ENCODE data around the gene MYT1. TPM values are rescaled to one million over a fixed set of nuclear protein-coding genes. Genes with fewer than 3 reads are reported as not detected.

The MYT1 gene
- total and polyA plus RNA-seq, 2 of the 13 experiments (the other 11 are each of a cell fraction or from before 2014, with no cell fraction given), result 0.58 to 2.5 TPM

DNA sequence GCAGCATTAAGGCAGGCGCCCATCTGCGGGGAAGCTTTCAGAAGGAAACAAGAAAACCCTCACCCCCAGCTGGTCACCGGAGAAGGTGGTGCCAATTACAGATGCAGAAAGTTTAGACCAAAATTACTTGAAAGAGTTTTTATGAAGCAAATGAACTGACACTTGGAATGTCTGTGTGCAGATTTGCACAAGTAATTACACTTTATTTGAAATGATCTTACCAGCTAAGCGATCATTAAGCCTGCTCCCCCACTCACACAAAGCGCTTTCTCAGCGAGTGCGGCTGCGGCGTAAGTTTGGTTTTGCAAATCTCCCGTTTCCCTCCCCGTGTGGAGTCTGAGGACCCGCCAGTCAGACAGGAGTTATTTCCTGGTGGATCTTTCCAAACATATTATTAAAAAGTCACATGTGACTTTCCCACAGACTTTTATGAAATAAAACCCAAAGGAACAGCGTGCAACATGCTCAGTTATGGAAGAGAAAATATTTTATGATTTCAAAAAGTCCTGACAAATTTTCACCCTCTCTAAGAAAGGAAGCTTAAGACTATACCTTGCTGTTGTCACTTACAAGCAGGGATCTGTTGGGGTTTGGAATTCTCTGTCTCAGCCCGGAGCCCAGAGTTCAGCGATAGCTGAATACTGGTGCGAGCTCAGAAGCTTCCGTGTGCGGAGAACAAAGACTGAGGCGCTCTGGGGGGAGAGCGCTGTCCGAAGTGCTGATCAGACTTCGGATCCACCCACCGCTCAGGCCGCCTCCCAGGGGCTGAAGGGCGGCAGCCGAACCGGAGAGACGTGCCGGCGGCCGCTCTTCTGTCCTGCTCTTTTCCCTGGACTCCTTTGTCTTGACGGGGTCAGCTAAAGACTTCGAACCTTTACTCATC, 2.7 kb upstream of the MYT1 start (continued):
- TF ChIP-seq, protein P1, sequence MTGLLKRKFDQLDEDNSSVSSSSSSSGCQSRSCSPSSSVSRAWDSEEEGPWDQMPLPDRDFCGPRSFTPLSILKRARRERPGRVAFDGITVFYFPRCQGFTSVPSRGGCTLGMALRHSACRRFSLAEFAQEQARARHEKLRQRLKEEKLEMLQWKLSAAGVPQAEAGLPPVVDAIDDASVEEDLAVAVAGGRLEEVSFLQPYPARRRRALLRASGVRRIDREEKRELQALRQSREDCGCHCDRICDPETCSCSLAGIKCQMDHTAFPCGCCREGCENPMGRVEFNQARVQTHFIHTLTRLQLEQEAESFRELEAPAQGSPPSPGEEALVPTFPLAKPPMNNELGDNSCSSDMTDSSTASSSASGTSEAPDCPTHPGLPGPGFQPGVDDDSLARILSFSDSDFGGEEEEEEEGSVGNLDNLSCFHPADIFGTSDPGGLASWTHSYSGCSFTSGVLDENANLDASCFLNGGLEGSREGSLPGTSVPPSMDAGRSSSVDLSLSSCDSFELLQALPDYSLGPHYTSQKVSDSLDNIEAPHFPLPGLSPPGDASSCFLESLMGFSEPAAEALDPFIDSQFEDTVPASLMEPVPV (CRISPR knock-in tag; IDR thresholded peaks at IDR 0.05), result peak; percentile 71; the same call in 1 of the 2 replicates
- TF ChIP-seq HIVEP1 (CRISPR knock-in tag; IDR thresholded peaks at IDR 0.05) (0 out of 2 replicates have a peak, but pooled peaks have one; percentile 62), ZNF703 (CRISPR knock-in tag; IDR thresholded peaks at IDR 0.05; ENCODE audit: borderline replicate concordance) (no peak; the same call in 1 of the 2 replicates), ZFY (CRISPR knock-in tag; IDR thresholded peaks at IDR 0.05) (peak; percentile 70), TP53 (CRISPR knock-in tag; conservative IDR thresholded peaks at IDR 0.05) (peak; percentile 59; the same call in 1 of the 2 replicates), ZNF839 (CRISPR knock-in tag; IDR thresholded peaks at IDR 0.05; ENCODE audit: borderline replicate concordance) (no peak), ADNP (CRISPR knock-in tag; IDR thresholded peaks at IDR 0.05) (no peak), ZNF780A (CRISPR knock-in tag; IDR thresholded peaks at IDR 0.05) (peak; percentile 96), NFYB (CRISPR knock-in tag; IDR thresholded peaks at IDR 0.05) (peak; percentile 60; the same call in 1 of the 2 replicates), MTA1 (CRISPR knock-in tag; IDR thresholded peaks at IDR 0.05; ENCODE audit: borderline replicate concordance) (no peak), ZBTB1 (CRISPR knock-in tag; IDR thresholded peaks at IDR 0.05; ENCODE audit: borderline replicate concordance) (peak; percentile 93; the same call in 1 of the 2 replicates), SALL1 (CRISPR knock-in tag; IDR thresholded peaks at IDR 0.05) (peak; percentile 99), ZFX (CRISPR knock-in tag; IDR thresholded peaks at IDR 0.05; ENCODE audit: low read depth) (0 out of 2 replicates have a peak, but pooled peaks have one; percentile 32), ZNF484 (CRISPR knock-in tag; IDR thresholded peaks at IDR 0.05; ENCODE audit: borderline replicate concordance, low read depth) (no peak; the same call in 1 of the 2 replicates), ZNF547 (CRISPR knock-in tag; IDR thresholded peaks at IDR 0.05) (peak; percentile 93), NR2F2 (IDR thresholded peaks at IDR 0.05; ENCODE audit: borderline replicate concordance, low read depth) (no peak), GFI1 (CRISPR knock-in tag; IDR thresholded peaks at IDR 0.05; ENCODE audit: borderline replicate concordance) (peak; percentile 76; the same call in 1 of the 2 replicates), ZNF747 (CRISPR knock-in tag; IDR thresholded peaks at IDR 0.05; ENCODE audit: borderline replicate concordance) (peak; percentile 92; the same call in 1 of the 2 replicates), IRX3 (CRISPR knock-in tag; IDR thresholded peaks at IDR 0.05; ENCODE audit: borderline replicate concordance, low read depth) (peak; percentile 97)
- TF ChIP-seq, protein P2, sequence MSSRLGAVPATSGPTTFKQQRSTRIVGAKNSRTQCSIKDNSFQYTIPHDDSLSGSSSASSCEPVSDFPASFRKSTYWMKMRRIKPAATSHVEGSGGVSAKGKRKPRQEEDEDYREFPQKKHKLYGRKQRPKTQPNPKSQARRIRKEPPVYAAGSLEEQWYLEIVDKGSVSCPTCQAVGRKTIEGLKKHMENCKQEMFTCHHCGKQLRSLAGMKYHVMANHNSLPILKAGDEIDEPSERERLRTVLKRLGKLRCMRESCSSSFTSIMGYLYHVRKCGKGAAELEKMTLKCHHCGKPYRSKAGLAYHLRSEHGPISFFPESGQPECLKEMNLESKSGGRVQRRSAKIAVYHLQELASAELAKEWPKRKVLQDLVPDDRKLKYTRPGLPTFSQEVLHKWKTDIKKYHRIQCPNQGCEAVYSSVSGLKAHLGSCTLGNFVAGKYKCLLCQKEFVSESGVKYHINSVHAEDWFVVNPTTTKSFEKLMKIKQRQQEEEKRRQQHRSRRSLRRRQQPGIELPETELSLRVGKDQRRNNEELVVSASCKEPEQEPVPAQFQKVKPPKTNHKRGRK (CRISPR knock-in tag; IDR thresholded peaks at IDR 0.05), result no peak
- TF ChIP-seq, protein P3, sequence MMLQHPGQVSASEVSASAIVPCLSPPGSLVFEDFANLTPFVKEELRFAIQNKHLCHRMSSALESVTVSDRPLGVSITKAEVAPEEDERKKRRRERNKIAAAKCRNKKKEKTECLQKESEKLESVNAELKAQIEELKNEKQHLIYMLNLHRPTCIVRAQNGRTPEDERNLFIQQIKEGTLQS (CRISPR knock-in tag; IDR thresholded peaks at IDR 0.05), result peak; percentile 88
- TF ChIP-seq, protein P4, sequence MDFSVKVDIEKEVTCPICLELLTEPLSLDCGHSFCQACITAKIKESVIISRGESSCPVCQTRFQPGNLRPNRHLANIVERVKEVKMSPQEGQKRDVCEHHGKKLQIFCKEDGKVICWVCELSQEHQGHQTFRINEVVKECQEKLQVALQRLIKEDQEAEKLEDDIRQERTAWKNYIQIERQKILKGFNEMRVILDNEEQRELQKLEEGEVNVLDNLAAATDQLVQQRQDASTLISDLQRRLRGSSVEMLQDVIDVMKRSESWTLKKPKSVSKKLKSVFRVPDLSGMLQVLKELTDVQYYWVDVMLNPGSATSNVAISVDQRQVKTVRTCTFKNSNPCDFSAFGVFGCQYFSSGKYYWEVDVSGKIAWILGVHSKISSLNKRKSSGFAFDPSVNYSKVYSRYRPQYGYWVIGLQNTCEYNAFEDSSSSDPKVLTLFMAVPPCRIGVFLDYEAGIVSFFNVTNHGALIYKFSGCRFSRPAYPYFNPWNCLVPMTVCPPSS (IDR thresholded peaks at IDR 0.05), result no peak

Measured in HepG2 (cell line).